Germinal center (tissue), 1 donor: ENCODE data around the gene RYR3.

Source experiments
- DNase-seq: peaks from one replicate; pipeline ENCODE4 v3.0.0; 2012; ENCODE audit warnings: mixed read lengths, low spot score

RYR3 gene

GRCh38 chr15:33649217-33649933 lies 338.6 kb downstream of the RYR3 start:
- no peak for DNase-seq

- no peak for DNase-seq
Observed at GRCh38 chr15:33654860-33655259, 344.1 kb downstream of the RYR3 start.

GRCh38 chr15:33655488-33655887 lies 344.7 kb downstream of the RYR3 start:
- no peak for DNase-seq

GRCh38 chr15:33656168-33656567 lies 345.4 kb downstream of the RYR3 start:
- DNase-seq, result no peak

GRCh38 chr15:33660151-33660550 lies 349.4 kb downstream of the RYR3 start:
- DNase-seq, result no peak

GRCh38 chr15:33662014-33662413 lies 351.2 kb downstream of the RYR3 start:
- no peak for DNase-seq

- DNase-seq, result no peak
Observed at GRCh38 chr15:33664947-33665346, 354.2 kb downstream of the RYR3 start.

- no peak for DNase-seq
Observed at GRCh38 chr15:33670567-33670966, 359.8 kb downstream of the RYR3 start.

- DNase-seq, result no peak
Observed at GRCh38 chr15:33671456-33671855, 360.7 kb downstream of the RYR3 start.

- peak; percentile 8 for DNase-seq
Observed at GRCh38 chr15:33675246-33675645, 364.5 kb downstream of the RYR3 start.

- no peak for DNase-seq
Observed at GRCh38 chr15:33677238-33677830, 366.6 kb downstream of the RYR3 start.

GRCh38 chr15:33678176-33678575 lies 367.4 kb downstream of the RYR3 start:
- DNase-seq, result no peak

GRCh38 chr15:33678602-33679001 lies 367.8 kb downstream of the RYR3 start:
- no peak for DNase-seq

- DNase-seq, result no peak
Observed at GRCh38 chr15:33679061-33679460, 368.3 kb downstream of the RYR3 start.

- no peak for DNase-seq
Observed at GRCh38 chr15:33680336-33680735, 369.6 kb downstream of the RYR3 start.

- DNase-seq, result no peak
Observed at GRCh38 chr15:33693166-33693800, 382.5 kb downstream of the RYR3 start.

GRCh38 chr15:33698126-33698525 lies 387.4 kb downstream of the RYR3 start:
- no peak for DNase-seq

- DNase-seq, result no peak
Observed at GRCh38 chr15:33699145-33699544, 388.4 kb downstream of the RYR3 start.

GRCh38 chr15:33699691-33700447 lies 389.1 kb downstream of the RYR3 start:
- no peak for DNase-seq

GRCh38 chr15:33700695-33701303 lies 390.0 kb downstream of the RYR3 start:
- peak; percentile 45 for DNase-seq

GRCh38 chr15:33701304-33701696 lies 390.5 kb downstream of the RYR3 start:
- DNase-seq, result no peak

- DNase-seq, result no peak
Observed at GRCh38 chr15:33706173-33706572, 395.4 kb downstream of the RYR3 start.
